OCI-LY1 (cell line): Measurements from ENCODE around the gene FAM111A.
"Not testable (repeated sequence)": the region's sequence is repeated elsewhere in the genome, so short reads cannot be mapped to it uniquely, and the experiment has no call there.

Experiments
- EZH2 ChIP-seq: fragments of 200-600 bp; sonication (generic), shearing (Covaris generic); IDR thresholded peaks from 2 replicates; pipeline ENCODE4 v1.8.0; 2017; ENCODE audit warnings: borderline replicate concordance, mixed run types, mild to moderate bottlenecking, antibody characterized with exemption, low read length, moderate library complexity, mixed read lengths
- TF ChIP-seq, protein P1 (sequence below): fragments of 200-600 bp; sonication (generic), shearing (Covaris generic); IDR thresholded peaks from 2 replicates; pipeline ENCODE4 v1.5.1; 2017; ENCODE audit warnings: mild to moderate bottlenecking, antibody characterized with exemption, low read length, moderate library complexity, mixed read lengths

DNA sequence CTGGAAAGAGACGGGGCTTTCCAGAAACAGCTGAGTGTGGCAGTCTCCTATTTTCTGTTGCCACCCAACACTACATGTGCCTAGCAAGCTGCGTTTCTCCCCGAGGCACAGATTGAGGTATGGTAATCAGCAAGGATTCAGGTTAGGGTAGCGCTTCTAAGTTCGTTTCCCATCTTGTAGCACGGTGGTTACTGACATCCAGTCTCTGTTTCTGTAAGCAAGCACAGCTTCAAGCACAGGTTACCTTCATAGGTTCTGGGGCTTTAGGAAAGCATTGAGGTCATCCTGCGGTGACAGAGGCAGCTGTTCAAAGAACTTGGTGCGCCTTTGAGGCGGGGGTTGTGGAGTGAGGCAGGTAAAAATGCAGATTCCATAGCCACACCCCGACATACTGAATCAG is 34.9 kb upstream of the FAM111A start:
- TF ChIP-seq, protein P1, sequence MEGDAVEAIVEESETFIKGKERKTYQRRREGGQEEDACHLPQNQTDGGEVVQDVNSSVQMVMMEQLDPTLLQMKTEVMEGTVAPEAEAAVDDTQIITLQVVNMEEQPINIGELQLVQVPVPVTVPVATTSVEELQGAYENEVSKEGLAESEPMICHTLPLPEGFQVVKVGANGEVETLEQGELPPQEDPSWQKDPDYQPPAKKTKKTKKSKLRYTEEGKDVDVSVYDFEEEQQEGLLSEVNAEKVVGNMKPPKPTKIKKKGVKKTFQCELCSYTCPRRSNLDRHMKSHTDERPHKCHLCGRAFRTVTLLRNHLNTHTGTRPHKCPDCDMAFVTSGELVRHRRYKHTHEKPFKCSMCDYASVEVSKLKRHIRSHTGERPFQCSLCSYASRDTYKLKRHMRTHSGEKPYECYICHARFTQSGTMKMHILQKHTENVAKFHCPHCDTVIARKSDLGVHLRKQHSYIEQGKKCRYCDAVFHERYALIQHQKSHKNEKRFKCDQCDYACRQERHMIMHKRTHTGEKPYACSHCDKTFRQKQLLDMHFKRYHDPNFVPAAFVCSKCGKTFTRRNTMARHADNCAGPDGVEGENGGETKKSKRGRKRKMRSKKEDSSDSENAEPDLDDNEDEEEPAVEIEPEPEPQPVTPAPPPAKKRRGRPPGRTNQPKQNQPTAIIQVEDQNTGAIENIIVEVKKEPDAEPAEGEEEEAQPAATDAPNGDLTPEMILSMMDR, result not testable (repeated sequence)
- TF ChIP-seq EZH2, result not testable (repeated sequence)
